RWPE1 (cell line): Measurements from ENCODE around the gene SMIM24.
"Not testable (repeated sequence)": the region's sequence is repeated elsewhere in the genome, so short reads cannot be mapped to it uniquely, and the experiment has no call there.

Experiments used
- CTCF ChIA-PET: fragments of 350-600 bp; sonication (Branson Sonifier 250); formaldehyde crosslinking; extraction: SDS; loops from one replicate; lab custom pipeline; 2021; lab: Yijun Ruan, JAX
- POLR2A ChIA-PET: fragments of 400-600 bp; formaldehyde crosslinking; extraction: SDS; loops from one replicate; lab custom pipeline; 2020; ENCODE audit warnings: antibody characterized with exemption; ENCODE audit not compliant: low non-redundant PET; lab: Yijun Ruan, JAX
- DNase-seq: peaks from one replicate; pipeline ENCODE4 v3.0.0; 2012; ENCODE audit warnings: low spot score
- H3K27ac ChIP-seq: fragments of 450-650 bp; 2 replicates; pipeline ENCODE4 v1.5.1; 2017
- CTCF ChIP-seq: fragments of 450-650 bp; conservative IDR thresholded peaks from 2 replicates; pipeline ENCODE4 v1.5.1; 2017; ENCODE audit warnings: low read depth, mild to moderate bottlenecking

Gene SMIM24

GRCh38 chr19:3452171-3452941 lies 28.0 kb downstream of the SMIM24 start:
- peak overlapping the region; percentile 89 for H3K27ac ChIP-seq
- no peak for TF ChIP-seq CTCF
- ChIA-PET CTCF (no interaction called here), POLR2A (no interaction called here)
- no peak for DNase-seq

GRCh38 chr19:3451451-3451866 lies 28.9 kb downstream of the SMIM24 start:
- H3K27ac ChIP-seq, result peak overlapping the region; percentile 89
- ChIA-PET POLR2A (no interaction called here), CTCF (no interaction called here)
- TF ChIP-seq CTCF, result no peak
- no peak for DNase-seq

GRCh38 chr19:3450796-3451411 lies 29.4 kb downstream of the SMIM24 start:
- peak overlapping the region; percentile 89 for H3K27ac ChIP-seq
- peak; percentile 68 for DNase-seq

GRCh38 chr19:3448616-3449334 lies 31.6 kb downstream of the SMIM24 start:
- TF ChIP-seq CTCF, result no peak
- CTCF ChIA-PET, result interaction anchor here (0.9 kb wide), 1 partner anchor 144 kb away, joined by 3 read pairs; no protein-coding TSS in a partner anchor
- H3K27ac ChIP-seq, result peak overlapping the region; percentile 89
- POLR2A ChIA-PET, result no interaction called here
- DNase-seq, result no peak

More at GRCh38 chr19:3450796-3451411, 29.4 kb downstream of the SMIM24 start:
- ChIA-PET CTCF (no interaction called here), POLR2A (no interaction called here)
- no peak for TF ChIP-seq CTCF

- CTCF ChIA-PET, POLR2A ChIA-PET: not testable (repeated sequence)
These were observed 33.7 kb downstream of the SMIM24 start for GRCh38 chr19:3446657-3447056.

DNA sequence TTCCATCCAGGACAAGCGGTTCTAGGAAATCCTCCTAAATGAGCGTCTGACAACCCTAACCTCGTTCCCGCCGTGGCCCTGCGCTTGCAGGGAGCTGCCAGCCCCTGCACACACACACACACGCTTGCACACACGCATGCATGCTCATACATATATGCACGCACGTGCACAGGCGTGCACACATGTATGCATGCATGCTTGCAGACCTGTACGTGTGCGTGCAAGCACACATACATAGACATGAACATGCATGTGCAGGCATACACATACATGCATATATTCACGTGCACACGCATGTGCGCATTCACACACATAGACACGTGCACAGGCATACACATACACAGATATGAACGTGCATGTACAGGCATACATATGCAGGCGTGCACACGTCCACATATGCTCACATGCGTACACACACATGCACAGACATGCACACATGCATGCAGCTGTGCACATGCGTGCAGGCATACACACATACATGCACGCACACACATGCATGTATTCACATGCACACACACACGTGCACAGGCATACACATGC lies 35.6 kb downstream of the SMIM24 start:
- CTCF ChIA-PET, result no interaction called here
- H3K27ac ChIP-seq, result peak overlapping the region; percentile 89
- no peak for DNase-seq
- POLR2A ChIA-PET, result no interaction called here
- TF ChIP-seq CTCF, result no peak

More at GRCh38 chr19:3446657-3447056, 33.7 kb downstream of the SMIM24 start:
- peak overlapping the region; percentile 89 for H3K27ac ChIP-seq
- not testable (repeated sequence) for DNase-seq
